Measurements from ENCODE around the gene MYH1.

DNA sequence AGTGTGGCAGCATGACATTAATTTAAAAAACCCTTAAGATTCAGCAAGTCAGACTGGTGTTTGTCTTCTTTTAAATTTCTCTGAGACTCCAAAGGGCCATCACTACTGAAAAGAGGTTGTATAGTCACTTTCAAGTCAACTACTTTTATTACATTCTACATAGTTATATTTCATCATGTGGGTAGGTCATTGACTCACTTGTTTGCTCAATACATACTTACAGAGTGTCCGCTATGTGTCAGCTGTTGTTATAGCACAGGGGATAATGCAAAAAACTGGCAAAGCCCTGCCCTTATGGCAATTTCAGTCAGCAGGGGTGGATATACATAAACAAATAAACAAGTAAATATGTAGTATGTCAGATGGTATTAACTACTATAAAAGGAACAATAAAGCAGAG, 46.5 kb downstream of the MYH1 start:
- TF ChIP-seq POLR2A (IDR thresholded peaks at IDR 0.05; ENCODE audit: low read length), result no peak
- no peak for TF ChIP-seq GATA1 (IDR thresholded peaks at IDR 0.05; ENCODE audit: low read depth, low read length)
